Endothelial cell (in vitro differentiated cells): ENCODE measurements around the gene DNMT1. TPM values are rescaled to one million over a fixed set of nuclear protein-coding genes. Genes with fewer than 3 reads are reported as not detected.

Experiments
- DNase-seq: peaks from one replicate; pipeline ENCODE4 v3.0.0; 2021; ENCODE audit warnings: low spot score
- H3K27ac Mint-ChIP-seq: one replicate; pipeline ENCODE4 v1.8.0; 2021; ENCODE audit warnings: mixed read lengths, inconsistent platforms; ENCODE audit not compliant: unreplicated experiment
- H3K27me3 Mint-ChIP-seq: one replicate; pipeline ENCODE4 v1.8.0; 2021; ENCODE audit warnings: mild to moderate bottlenecking, moderate library complexity, mixed read lengths, inconsistent platforms; ENCODE audit not compliant: unreplicated experiment
- H3K36me3 Mint-ChIP-seq: one replicate; pipeline ENCODE4 v1.8.0; 2021; ENCODE audit warnings: mild to moderate bottlenecking, low read depth, mixed read lengths, inconsistent platforms; ENCODE audit not compliant: unreplicated experiment
- H3K4me1 Mint-ChIP-seq: one replicate; pipeline ENCODE4 v1.8.0; 2021; ENCODE audit warnings: mild to moderate bottlenecking, mixed read lengths, inconsistent platforms; ENCODE audit not compliant: unreplicated experiment
- H3K4me3 Mint-ChIP-seq: one replicate; pipeline ENCODE4 v1.8.0; 2021; ENCODE audit warnings: mild to moderate bottlenecking, mixed read lengths, inconsistent platforms; ENCODE audit not compliant: unreplicated experiment
- H3K9me3 Mint-ChIP-seq: one replicate; pipeline ENCODE4 v1.8.0; 2021; ENCODE audit warnings: mixed read lengths, inconsistent platforms; ENCODE audit not compliant: unreplicated experiment
- CTCF ChIP-seq: fragments of 200-600 bp; sonication (generic); IDR thresholded peaks from one replicate; pipeline ENCODE4 v1.5.0; 2021; ENCODE audit warnings: antibody characterized with exemption; ENCODE audit not compliant: unreplicated experiment
- total RNA-seq: library from RNA; stranded (reverse); fragmentation: NEBNext Ultra II Directional; extraction: Animal tissue kit (Norgen Biotek cat#: 25700); gene quantifications from one replicate; pipeline ENCODE4 v1.2.1, GENCODE V29; 2021; ENCODE audit not compliant: unreplicated experiment

The DNMT1 gene
- total RNA-seq, 1 donor from 2014 or later: 119 TPM

GRCh38 chr19:10193790-10194499, 808 bp downstream of the DNMT1 start:
- peak overlapping the region; percentile 93 for H3K27ac Mint-ChIP-seq
- peaks cover 7% of the 10 kb centered on the region for H3K4me1 Mint-ChIP-seq
- peak overlapping the region; percentile 99 for H3K4me3 Mint-ChIP-seq
- no peaks in the 10 kb centered on the region for H3K9me3 Mint-ChIP-seq
- H3K36me3 Mint-ChIP-seq: peaks cover 5% of the 10 kb centered on the region
- peaks cover 6% of the 10 kb centered on the region for H3K27me3 Mint-ChIP-seq
- peak; percentile 22 for DNase-seq
- TF ChIP-seq CTCF: no peak

- H3K36me3 Mint-ChIP-seq: peaks cover 9% of the 10 kb centered on the region
- no peak overlapping the region for H3K27ac Mint-ChIP-seq
- no peak for TF ChIP-seq CTCF
- peaks cover 6% of the 10 kb centered on the region for H3K27me3 Mint-ChIP-seq
- no peaks in the 10 kb centered on the region for H3K9me3 Mint-ChIP-seq
- peaks cover 7% of the 10 kb centered on the region for H3K4me1 Mint-ChIP-seq
- no peak for DNase-seq
- no peak overlapping the region for H3K4me3 Mint-ChIP-seq
Observed at GRCh38 chr19:10192922-10193321, 1.8 kb downstream of the DNMT1 start.

GRCh38 chr19:10191347-10191746, 3.4 kb downstream of the DNMT1 start:
- Mint-ChIP-seq H3K36me3 (peaks cover 15% of the 10 kb centered on the region), H3K9me3 (no peaks in the 10 kb centered on the region), H3K27me3 (peaks cover 8% of the 10 kb centered on the region), H3K27ac (no peak overlapping the region), H3K4me1 (peaks cover 15% of the 10 kb centered on the region), H3K4me3 (no peak overlapping the region)
- peak; percentile 30 for DNase-seq
- TF ChIP-seq CTCF: no peak

DNA sequence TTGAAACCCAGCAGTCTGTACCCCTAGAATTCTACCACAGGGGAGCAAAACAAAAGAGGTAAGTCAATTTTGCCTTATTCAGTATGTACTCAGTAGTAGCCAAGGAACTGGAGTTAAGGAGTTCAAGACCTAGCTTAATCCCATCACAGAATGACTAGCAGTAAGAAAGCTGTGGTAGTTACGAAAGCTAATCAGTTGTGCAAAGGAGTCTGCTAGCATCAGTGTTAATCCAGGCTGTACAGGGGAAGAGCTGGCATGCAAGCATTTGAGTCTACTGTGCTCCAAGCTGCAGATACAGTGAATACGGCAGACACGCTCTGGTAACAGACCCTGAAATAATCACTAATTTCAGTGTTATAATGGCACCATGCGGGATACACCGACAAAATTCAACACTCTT, 4.7 kb downstream of the DNMT1 start:
- H3K27ac Mint-ChIP-seq: peak overlapping the region; percentile 61
- H3K9me3 Mint-ChIP-seq: no peaks in the 10 kb centered on the region
- no peak for DNase-seq
- no peak for TF ChIP-seq CTCF
- H3K4me3 Mint-ChIP-seq: no peak overlapping the region
- peaks cover 15% of the 10 kb centered on the region for H3K36me3 Mint-ChIP-seq
- H3K27me3 Mint-ChIP-seq: peaks cover 8% of the 10 kb centered on the region
- H3K4me1 Mint-ChIP-seq: peaks cover 15% of the 10 kb centered on the region

DNA sequence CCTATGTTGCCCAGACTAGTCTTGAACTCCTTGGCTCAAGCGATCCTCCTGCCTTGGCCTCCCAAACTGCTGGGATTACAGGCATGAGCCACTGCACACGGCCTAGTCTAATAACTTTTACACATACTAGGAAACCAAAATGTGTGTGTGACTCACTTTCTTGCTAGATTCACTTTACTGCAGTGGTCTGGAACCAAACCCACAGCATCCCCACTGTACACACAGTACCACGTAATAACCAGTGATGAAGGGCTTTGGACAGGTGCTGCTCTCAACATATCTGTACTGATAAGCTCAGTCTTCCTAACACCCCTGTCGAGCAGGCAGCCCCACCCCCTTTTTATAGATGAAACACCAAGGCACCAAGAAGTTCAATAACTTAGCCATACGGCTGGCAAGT, 5.1 kb downstream of the DNMT1 start:
- peaks cover 8% of the 10 kb centered on the region for H3K27me3 Mint-ChIP-seq
- DNase-seq: no peak
- H3K36me3 Mint-ChIP-seq: peaks cover 15% of the 10 kb centered on the region
- no peak for TF ChIP-seq CTCF
- no peak overlapping the region for H3K4me3 Mint-ChIP-seq
- H3K9me3 Mint-ChIP-seq: no peaks in the 10 kb centered on the region
- H3K27ac Mint-ChIP-seq: peak overlapping the region; percentile 61
- peaks cover 15% of the 10 kb centered on the region for H3K4me1 Mint-ChIP-seq
